HepG2 (cell line): ENCODE results near the gene KMT2A. TPM values are rescaled to one million over a fixed set of nuclear protein-coding genes. Genes with fewer than 3 reads are reported as not detected.
A peak's percentile ranks its signal among the peaks of the same experiment; 100 is the strongest.

ENCODE experiments used
- ARID2 ChIP-seq: sonication (generic); formaldehyde crosslinking; IDR thresholded peaks from 2 replicates; pipeline ENCODE4 v1.8.1; 2022; ENCODE audit warnings: mild to moderate bottlenecking, missing genetic modification reagents, borderline replicate concordance
- ATAD3A ChIP-seq: sonication (generic); formaldehyde crosslinking; IDR thresholded peaks from 2 replicates; pipeline ENCODE4 v1.4.0; 2020; ENCODE audit warnings: missing genetic modification reagents
- ATF1 ChIP-seq: IDR thresholded peaks from 2 replicates; pipeline ENCODE4 v1.6.1; 2016; ENCODE audit warnings: mild to moderate bottlenecking, control low read depth
- BRF2 ChIP-seq: sonication (generic); formaldehyde crosslinking; IDR thresholded peaks from 2 replicates; pipeline ENCODE4 v1.8.1; 2022; ENCODE audit warnings: mild to moderate bottlenecking, missing genetic modification reagents
- HNF4A ChIP-seq: sonication (generic); formaldehyde crosslinking; IDR thresholded peaks from 2 replicates; pipeline ENCODE4 v1.4.0; 2020; ENCODE audit warnings: missing genetic modification reagents
- MEIS1 ChIP-seq: sonication (generic); formaldehyde crosslinking; IDR thresholded peaks from 2 replicates; pipeline ENCODE4 v1.9.0; 2021; ENCODE audit warnings: mild to moderate bottlenecking, missing genetic modification reagents, moderate library complexity, borderline replicate concordance
- MYC ChIP-seq: sonication (generic); formaldehyde crosslinking; IDR thresholded peaks from 2 replicates; pipeline ENCODE4 v1.9.0; 2021; ENCODE audit warnings: missing genetic modification reagents, borderline replicate concordance
- POGZ ChIP-seq: sonication (generic); formaldehyde crosslinking; IDR thresholded peaks from 2 replicates; pipeline ENCODE4 v1.4.0; 2020; ENCODE audit warnings: mild to moderate bottlenecking, missing genetic modification reagents
- POLR2G ChIP-seq: fragments of 200-400 bp; formaldehyde crosslinking; IDR thresholded peaks from 2 replicates; pipeline ENCODE4 v1.6.1; 2018; ENCODE audit warnings: mild to moderate bottlenecking, low read depth, low read length, moderate library complexity
- STAT6 ChIP-seq: sonication (generic); formaldehyde crosslinking; IDR thresholded peaks from 2 replicates; pipeline ENCODE4 v1.4.0; 2020; ENCODE audit warnings: missing genetic modification reagents, mild to moderate bottlenecking, borderline replicate concordance
- ZNF121 ChIP-seq: sonication (generic); formaldehyde crosslinking; IDR thresholded peaks from 2 replicates; pipeline ENCODE4 v1.5.0; 2020; ENCODE audit warnings: mild to moderate bottlenecking, missing genetic modification reagents
- ZNF136 ChIP-seq: sonication (generic); formaldehyde crosslinking; IDR thresholded peaks from 2 replicates; pipeline ENCODE4 v1.8.1; 2022; ENCODE audit warnings: low read depth, mild to moderate bottlenecking, moderate library complexity, missing genetic modification reagents
- ZNF335 ChIP-seq: sonication (generic); formaldehyde crosslinking; IDR thresholded peaks from 2 replicates; pipeline ENCODE4 v1.4.0; 2020; ENCODE audit warnings: missing genetic modification reagents
- ZNF543 ChIP-seq: sonication (generic); formaldehyde crosslinking; IDR thresholded peaks from 2 replicates; pipeline ENCODE4 v1.4.0; 2020; ENCODE audit warnings: mild to moderate bottlenecking, missing genetic modification reagents
- ZNF564 ChIP-seq: sonication (generic); formaldehyde crosslinking; IDR thresholded peaks from 2 replicates; pipeline ENCODE4 v1.8.1; 2023; ENCODE audit warnings: mild to moderate bottlenecking, missing genetic modification reagents
- ZNF766 ChIP-seq: sonication (generic); formaldehyde crosslinking; IDR thresholded peaks from 2 replicates; pipeline ENCODE4 v1.5.0; 2020; ENCODE audit warnings: missing genetic modification reagents, borderline replicate concordance
- ZNF782 ChIP-seq: sonication (generic); formaldehyde crosslinking; IDR thresholded peaks from 2 replicates; pipeline ENCODE4 v1.4.0; 2020; ENCODE audit warnings: missing genetic modification reagents, mild to moderate bottlenecking, borderline replicate concordance
- ZNF891 ChIP-seq: sonication (generic); formaldehyde crosslinking; IDR thresholded peaks from 2 replicates; pipeline ENCODE4 v1.5.0; 2020; ENCODE audit warnings: mild to moderate bottlenecking, missing genetic modification reagents
- ZSCAN25 ChIP-seq: sonication (generic); formaldehyde crosslinking; IDR thresholded peaks from 2 replicates; pipeline ENCODE4 v1.8.0; 2022; ENCODE audit warnings: mild to moderate bottlenecking, missing genetic modification reagents
- polyA plus RNA-seq, 8 experiments: library from polyadenylated mRNA; depleted of rRNA in 3 of 8; stranded (reverse) in 7 of 8; unstranded in 1 of 8; fragments of >200 nt; fragmentation: Illumina TruSeq in 4 of 8; extraction: Trizol in 4 of 8; gene quantifications; 2 replicates each; pipeline versions ENCODE4 v1.2.1 to v1.2.3, GENCODE V29; 2011 to 2016; ENCODE audit warnings: low read depth in 4 of 8, missing spikeins in 1 of 8, mixed read lengths in 1 of 8; ENCODE audit not compliant: insufficient read depth in 1 of 8
- total RNA-seq, 5 experiments: library from RNA; depleted of rRNA; stranded (reverse); fragments of >200 nt; fragmentation: Illumina TruSeq; extraction: Trizol; gene quantifications; 2 replicates each; pipeline ENCODE4 v1.2.3, GENCODE V29; 2016; ENCODE audit warnings: low read depth in 1 of 5
- TF ChIP-seq, protein P1 (sequence below): sonication (generic); formaldehyde crosslinking; IDR thresholded peaks from 2 replicates; pipeline ENCODE4 v1.4.0; 2020; ENCODE audit warnings: missing genetic modification reagents, borderline replicate concordance

KMT2A gene
- total and polyA plus RNA-seq, 2 of the 13 experiments (the other 11 are each of a cell fraction or from before 2014, with no cell fraction given) = 12.4 to 20.0 TPM

GRCh38 chr11:118530180-118530682, 93.9 kb downstream of the KMT2A start (continued):
- TF ChIP-seq, protein P1, sequence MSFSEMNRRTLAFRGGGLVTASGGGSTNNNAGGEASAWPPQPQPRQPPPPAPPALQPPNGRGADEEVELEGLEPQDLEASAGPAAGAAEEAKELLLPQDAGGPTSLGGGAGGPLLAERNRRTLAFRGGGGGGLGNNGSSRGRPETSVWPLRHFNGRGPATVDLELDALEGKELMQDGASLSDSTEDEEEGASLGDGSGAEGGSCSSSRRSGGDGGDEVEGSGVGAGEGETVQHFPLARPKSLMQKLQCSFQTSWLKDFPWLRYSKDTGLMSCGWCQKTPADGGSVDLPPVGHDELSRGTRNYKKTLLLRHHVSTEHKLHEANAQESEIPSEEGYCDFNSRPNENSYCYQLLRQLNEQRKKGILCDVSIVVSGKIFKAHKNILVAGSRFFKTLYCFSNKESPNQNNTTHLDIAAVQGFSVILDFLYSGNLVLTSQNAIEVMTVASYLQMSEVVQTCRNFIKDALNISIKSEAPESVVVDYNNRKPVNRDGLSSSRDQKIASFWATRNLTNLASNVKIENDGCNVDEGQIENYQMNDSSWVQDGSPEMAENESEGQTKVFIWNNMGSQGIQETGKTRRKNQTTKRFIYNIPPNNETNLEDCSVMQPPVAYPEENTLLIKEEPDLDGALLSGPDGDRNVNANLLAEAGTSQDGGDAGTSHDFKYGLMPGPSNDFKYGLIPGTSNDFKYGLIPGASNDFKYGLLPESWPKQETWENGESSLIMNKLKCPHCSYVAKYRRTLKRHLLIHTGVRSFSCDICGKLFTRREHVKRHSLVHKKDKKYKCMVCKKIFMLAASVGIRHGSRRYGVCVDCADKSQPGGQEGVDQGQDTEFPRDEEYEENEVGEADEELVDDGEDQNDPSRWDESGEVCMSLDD (CRISPR knock-in tag) = no peak
- TF ChIP-seq MYC (CRISPR knock-in tag) (no peak), POLR2G (no peak), POGZ (CRISPR knock-in tag) (0 out of 2 replicates have a peak, but pooled peaks have one; percentile 7), ZNF121 (CRISPR knock-in tag) (no peak), ZNF543 (no peak), ZSCAN25 (CRISPR knock-in tag) (no peak), ATF1 (CRISPR knock-in tag) (no peak), ZNF564 (no peak), ZNF891 (CRISPR knock-in tag) (peak; percentile 28; the same call in 1 of the 2 replicates), MEIS1 (CRISPR knock-in tag) (0 out of 2 replicates have a peak, but pooled peaks have one; percentile 4), ZNF766 (CRISPR knock-in tag) (no peak), ZNF782 (no peak), ATAD3A (CRISPR knock-in tag) (no peak), ZNF136 (CRISPR knock-in tag) (no peak), ARID2 (CRISPR knock-in tag) (0 out of 2 replicates have a peak, but pooled peaks have one; percentile 11), STAT6 (CRISPR knock-in tag) (no peak), BRF2 (CRISPR knock-in tag) (0 out of 2 replicates have a peak, but pooled peaks have one; percentile 5), HNF4A (CRISPR knock-in tag) (peak; percentile 29; the same call in 1 of the 2 replicates), ZNF335 (CRISPR knock-in tag) (no peak)
- TF ChIP-seq, all 625 proteins: peak for 18
